IPS-18a (cell line): ENCODE data around the gene ZNF423.

Experiments
- H3K27ac ChIP-seq: one replicate; pipeline ENCODE4 v1.5.1; 2013; ENCODE audit warnings: low read length
- H3K27me3 ChIP-seq: one replicate; pipeline ENCODE4 v1.6.1; 2013; ENCODE audit warnings: mild to moderate bottlenecking, low read length; ENCODE audit not compliant: control insufficient read depth, insufficient read depth
- H3K36me3 ChIP-seq: one replicate; pipeline ENCODE4 v1.6.1; 2013; ENCODE audit warnings: low read depth, low read length; ENCODE audit not compliant: control insufficient read depth
- H3K4me1 ChIP-seq: one replicate; pipeline ENCODE4 v1.6.1; 2013; ENCODE audit warnings: low read depth, low read length; ENCODE audit not compliant: control insufficient read depth
- H3K4me3 ChIP-seq: one replicate; pipeline ENCODE4 v1.5.1; 2013; ENCODE audit warnings: low read length
- H3K9ac ChIP-seq: one replicate; pipeline ENCODE4 v1.6.1; 2013; ENCODE audit warnings: mild to moderate bottlenecking, low read length, moderate library complexity
- H3K9me3 ChIP-seq: one replicate; pipeline ENCODE4 v1.6.1; 2013; ENCODE audit warnings: low read depth, low read length; ENCODE audit not compliant: control insufficient read depth

The ZNF423 gene

GRCh38 chr16:49725651-49726050, 130.3 kb downstream of the ZNF423 start:
- Histone ChIP-seq H3K4me3 (no peak overlapping the region), H3K9ac (no peak overlapping the region), H3K36me3 (peaks cover 9% of the 10 kb centered on the region), H3K27ac (no peak overlapping the region), H3K4me1 (no peaks in the 10 kb centered on the region), H3K27me3 (no peaks in the 10 kb centered on the region), H3K9me3 (peaks cover 5% of the 10 kb centered on the region)

GRCh38 chr16:49724774-49725173, 131.1 kb downstream of the ZNF423 start:
- peaks cover 2% of the 10 kb centered on the region for H3K36me3 ChIP-seq
- H3K4me3 ChIP-seq, result no peak overlapping the region
- peaks cover 2% of the 10 kb centered on the region for H3K9me3 ChIP-seq
- H3K27me3 ChIP-seq, result no peaks in the 10 kb centered on the region
- no peaks in the 10 kb centered on the region for H3K4me1 ChIP-seq
- H3K9ac ChIP-seq, result no peak overlapping the region
- no peak overlapping the region for H3K27ac ChIP-seq

GRCh38 chr16:49723310-49723709, 132.6 kb downstream of the ZNF423 start:
- no peaks in the 10 kb centered on the region for H3K4me1 ChIP-seq
- H3K4me3 ChIP-seq, result no peak overlapping the region
- no peak overlapping the region for H3K9ac ChIP-seq
- no peak overlapping the region for H3K27ac ChIP-seq
- H3K27me3 ChIP-seq, result no peaks in the 10 kb centered on the region
- no peaks in the 10 kb centered on the region for H3K36me3 ChIP-seq
- no peaks in the 10 kb centered on the region for H3K9me3 ChIP-seq

- Histone ChIP-seq H3K27me3 (no peaks in the 10 kb centered on the region), H3K9ac (no peak overlapping the region), H3K4me1 (no peaks in the 10 kb centered on the region)
Observed at GRCh38 chr16:49720225-49720624, 135.7 kb downstream of the ZNF423 start.

GRCh38 chr16:49717689-49718088, 138.2 kb downstream of the ZNF423 start:
- no peaks in the 10 kb centered on the region for H3K36me3 ChIP-seq
- H3K27me3 ChIP-seq, result no peaks in the 10 kb centered on the region
- H3K4me1 ChIP-seq, result no peaks in the 10 kb centered on the region
- H3K9ac ChIP-seq, result no peak overlapping the region
- H3K27ac ChIP-seq, result no peak overlapping the region
- no peaks in the 10 kb centered on the region for H3K9me3 ChIP-seq
- H3K4me3 ChIP-seq, result no peak overlapping the region

More at GRCh38 chr16:49720225-49720624, 135.7 kb downstream of the ZNF423 start:
- Histone ChIP-seq H3K4me3 (no peak overlapping the region), H3K27ac (no peak overlapping the region), H3K9me3 (no peaks in the 10 kb centered on the region), H3K36me3 (no peaks in the 10 kb centered on the region)

- Histone ChIP-seq H3K4me1 (no peaks in the 10 kb centered on the region), H3K9ac (no peak overlapping the region), H3K9me3 (no peaks in the 10 kb centered on the region), H3K27ac (no peak overlapping the region), H3K36me3 (no peaks in the 10 kb centered on the region), H3K4me3 (no peak overlapping the region), H3K27me3 (no peaks in the 10 kb centered on the region)
Observed at GRCh38 chr16:49716339-49716934, 139.5 kb downstream of the ZNF423 start.

GRCh38 chr16:49713770-49714169, 142.1 kb downstream of the ZNF423 start:
- Histone ChIP-seq H3K27ac (no peak overlapping the region), H3K27me3 (no peaks in the 10 kb centered on the region), H3K9ac (no peak overlapping the region), H3K4me3 (no peak overlapping the region), H3K36me3 (no peaks in the 10 kb centered on the region), H3K9me3 (no peaks in the 10 kb centered on the region), H3K4me1 (peaks cover 7% of the 10 kb centered on the region)

- no peaks in the 10 kb centered on the region for H3K9me3 ChIP-seq
- H3K9ac ChIP-seq, result no peak overlapping the region
- H3K4me1 ChIP-seq, result peaks cover 7% of the 10 kb centered on the region
- H3K27me3 ChIP-seq, result no peaks in the 10 kb centered on the region
- no peaks in the 10 kb centered on the region for H3K36me3 ChIP-seq
- no peak overlapping the region for H3K4me3 ChIP-seq
- H3K27ac ChIP-seq, result no peak overlapping the region
Observed at GRCh38 chr16:49712542-49712941, 143.4 kb downstream of the ZNF423 start.

- Histone ChIP-seq H3K27ac (no peak overlapping the region), H3K9ac (no peak overlapping the region), H3K4me3 (no peak overlapping the region), H3K27me3 (no peaks in the 10 kb centered on the region), H3K36me3 (no peaks in the 10 kb centered on the region), H3K9me3 (no peaks in the 10 kb centered on the region), H3K4me1 (peaks cover 7% of the 10 kb centered on the region)
Observed at GRCh38 chr16:49712106-49712505, 143.8 kb downstream of the ZNF423 start.

GRCh38 chr16:49709057-49709456, 146.9 kb downstream of the ZNF423 start:
- H3K36me3 ChIP-seq, result no peaks in the 10 kb centered on the region
- H3K27me3 ChIP-seq, result no peaks in the 10 kb centered on the region
- no peak overlapping the region for H3K4me3 ChIP-seq
- H3K9me3 ChIP-seq, result no peaks in the 10 kb centered on the region
- H3K27ac ChIP-seq, result no peak overlapping the region
- peaks cover 16% of the 10 kb centered on the region for H3K4me1 ChIP-seq
- no peak overlapping the region for H3K9ac ChIP-seq

GRCh38 chr16:49708491-49708890, 147.4 kb downstream of the ZNF423 start:
- no peaks in the 10 kb centered on the region for H3K9me3 ChIP-seq
- no peak overlapping the region for H3K9ac ChIP-seq
- no peak overlapping the region for H3K4me3 ChIP-seq
- H3K4me1 ChIP-seq, result peaks cover 22% of the 10 kb centered on the region
- no peaks in the 10 kb centered on the region for H3K36me3 ChIP-seq
- H3K27me3 ChIP-seq, result no peaks in the 10 kb centered on the region
- no peak overlapping the region for H3K27ac ChIP-seq

- Histone ChIP-seq H3K9me3 (no peaks in the 10 kb centered on the region), H3K27me3 (no peaks in the 10 kb centered on the region), H3K36me3 (no peaks in the 10 kb centered on the region), H3K4me1 (peaks cover 36% of the 10 kb centered on the region), H3K4me3 (no peak overlapping the region), H3K27ac (no peak overlapping the region), H3K9ac (no peak overlapping the region)
Observed at GRCh38 chr16:49706620-49707355, 149.1 kb downstream of the ZNF423 start.
